ENCODE results near the gene RMI1. TPM values are rescaled to one million over a fixed set of nuclear protein-coding genes. Genes with fewer than 3 reads are reported as not detected.
"Not testable (repeated sequence)": the region's sequence is repeated elsewhere in the genome, so short reads cannot be mapped to it uniquely, and the experiment has no call there.

The RMI1 gene
- polyA plus RNA-seq, 1 experiment, result 4.0 TPM

- no peak for TF ChIP-seq CTCF (IDR thresholded peaks at IDR 0.05; ENCODE audit: low read depth, low read length)
- ChIA-PET POLR2A (no interaction called here), CTCF (interaction anchor here (0.6 to 2.9 kb wide), 3 partner anchors 372 to 375 kb away, joined by 3 to 10 read pairs (median 7); no protein-coding TSS in a partner anchor)
- H3K9me3 ChIP-seq (ENCODE audit: control insufficient read depth, insufficient read depth, low read length), result no peaks in the 10 kb centered on the region
- H3K4me3 ChIP-seq (ENCODE audit: low read depth, low read length), result no peak overlapping the region
- no peak overlapping the region for H3K27ac ChIP-seq (ENCODE audit: low read depth, low read length)
- no peak for DNase-seq (ENCODE audit: low read depth, low spot score)
- no peaks in the 10 kb centered on the region for H3K27me3 ChIP-seq (ENCODE audit: control insufficient read depth, insufficient read depth, low read length)
Measured at GRCh38 chr9:83940590-83941303, 39.9 kb upstream of the RMI1 start.

- DNase-seq (ENCODE audit: low read depth, low spot score); POLR2A ChIA-PET; H3K4me3 ChIP-seq (ENCODE audit: low read depth, low read length); H3K27me3 ChIP-seq (ENCODE audit: control insufficient read depth, insufficient read depth, low read length); H3K9me3 ChIP-seq (ENCODE audit: control insufficient read depth, insufficient read depth, low read length); CTCF ChIA-PET; H3K27ac ChIP-seq (ENCODE audit: low read depth, low read length): not testable (repeated sequence)
Measured at GRCh38 chr9:83948096-83948495, 32.5 kb upstream of the RMI1 start.

GRCh38 chr9:83956086-83956435, 24.5 kb upstream of the RMI1 start:
- TF ChIP-seq CTCF (IDR thresholded peaks at IDR 0.05; ENCODE audit: low read depth, low read length), result no peak
- H3K9me3 ChIP-seq (ENCODE audit: control insufficient read depth, insufficient read depth, low read length), result peaks cover 5% of the 10 kb centered on the region; the same call in 1 of the 2 replicates
- H3K4me3 ChIP-seq (ENCODE audit: low read depth, low read length), result peak overlapping the region; percentile 63
- DNase-seq (ENCODE audit: low read depth, low spot score), result no peak
- peak overlapping the region; percentile 47 for H3K27ac ChIP-seq (ENCODE audit: low read depth, low read length)
- no peaks in the 10 kb centered on the region for H3K27me3 ChIP-seq (ENCODE audit: control insufficient read depth, insufficient read depth, low read length)
- CTCF ChIA-PET, result no interaction called here
- POLR2A ChIA-PET, result interaction anchor here (0.9 kb wide), 1 partner anchor 24 kb away, joined by 4 read pairs; the partner anchor contains the start of gene HNRNPK

- CTCF ChIA-PET, result no interaction called here
- no peak for TF ChIP-seq CTCF (IDR thresholded peaks at IDR 0.05; ENCODE audit: low read depth, low read length)
- peak overlapping the region; percentile 47 for H3K27ac ChIP-seq (ENCODE audit: low read depth, low read length)
- no peak for DNase-seq (ENCODE audit: low read depth, low spot score)
- POLR2A ChIA-PET, result interaction anchor here (0.9 kb wide), 1 partner anchor 24 kb away, joined by 4 read pairs; the partner anchor contains the start of gene HNRNPK
- H3K9me3 ChIP-seq (ENCODE audit: control insufficient read depth, insufficient read depth, low read length), result peaks cover 5% of the 10 kb centered on the region; the same call in 1 of the 2 replicates
- H3K4me3 ChIP-seq (ENCODE audit: low read depth, low read length), result peak overlapping the region; percentile 63
- H3K27me3 ChIP-seq (ENCODE audit: control insufficient read depth, insufficient read depth, low read length), result no peaks in the 10 kb centered on the region
Measured at GRCh38 chr9:83956436-83957247, 24.0 kb upstream of the RMI1 start.

- POLR2A ChIA-PET, result no interaction called here
- TF ChIP-seq CTCF (IDR thresholded peaks at IDR 0.05; ENCODE audit: low read depth, low read length), result no peak
- DNase-seq (ENCODE audit: low read depth, low spot score), result no peak
- Histone ChIP-seq H3K27me3 (ENCODE audit: control insufficient read depth, insufficient read depth, low read length) (no peaks in the 10 kb centered on the region), H3K4me3 (ENCODE audit: low read depth, low read length) (no peak overlapping the region; the same call in 1 of the 2 replicates), H3K27ac (ENCODE audit: low read depth, low read length) (no peak overlapping the region), H3K9me3 (ENCODE audit: control insufficient read depth, insufficient read depth, low read length) (peaks cover 5% of the 10 kb centered on the region; the same call in 1 of the 2 replicates)
- CTCF ChIA-PET, result interaction anchor here (1.6 kb wide), 1 partner anchor 304 kb away, joined by 6 read pairs; no protein-coding TSS in a partner anchor
Measured at GRCh38 chr9:83957248-83957513, 23.4 kb upstream of the RMI1 start.
